ENCODE measurements around the gene INTS15.
"Not testable (repeated sequence)": the region's sequence is repeated elsewhere in the genome, so short reads cannot be mapped to it uniquely, and the experiment has no call there.

Gene INTS15

GRCh38 chr7:6624246-6624611 is 34.4 kb downstream of the INTS15 start:
- H3K9me3 ChIP-seq (ENCODE audit: control insufficient read depth, low read depth, low read length), result no peaks in the 10 kb centered on the region
- peaks cover 13% of the 10 kb centered on the region for H3K36me3 ChIP-seq (ENCODE audit: control insufficient read depth, low read depth, low read length)
- H3K9ac ChIP-seq (ENCODE audit: low read length), result no peak overlapping the region
- H3K27ac ChIP-seq (ENCODE audit: low read length), result no peak overlapping the region
- no peaks in the 10 kb centered on the region for H3K27me3 ChIP-seq (ENCODE audit: control insufficient read depth, insufficient read depth, low read length)
- H3K4me3 ChIP-seq (ENCODE audit: low read length), result no peak overlapping the region
- no peaks in the 10 kb centered on the region for H3K4me1 ChIP-seq (ENCODE audit: control insufficient read depth, low read depth, low read length)

DNA sequence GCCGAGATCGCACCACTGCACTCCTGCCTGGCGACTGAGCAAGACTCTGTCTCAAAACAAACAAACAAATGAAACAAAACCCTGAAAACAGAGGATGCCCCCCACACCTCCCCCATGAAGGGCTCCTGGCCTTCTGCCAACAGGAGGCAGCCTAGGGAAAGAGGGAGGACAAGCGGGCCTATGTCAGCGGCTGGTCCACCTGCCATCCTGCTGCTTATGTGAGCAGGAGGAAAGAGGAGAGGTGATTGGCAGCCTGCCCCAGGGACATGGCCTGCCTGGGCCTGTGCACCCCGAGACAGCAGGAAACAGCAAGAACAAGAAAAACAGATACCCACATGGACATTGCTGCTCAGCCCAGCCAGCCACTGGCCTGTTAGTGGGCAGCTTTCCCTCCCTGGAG is 38.2 kb downstream of the INTS15 start:
- no peaks in the 10 kb centered on the region for H3K4me1 ChIP-seq (ENCODE audit: control insufficient read depth, low read depth, low read length)

DNA sequence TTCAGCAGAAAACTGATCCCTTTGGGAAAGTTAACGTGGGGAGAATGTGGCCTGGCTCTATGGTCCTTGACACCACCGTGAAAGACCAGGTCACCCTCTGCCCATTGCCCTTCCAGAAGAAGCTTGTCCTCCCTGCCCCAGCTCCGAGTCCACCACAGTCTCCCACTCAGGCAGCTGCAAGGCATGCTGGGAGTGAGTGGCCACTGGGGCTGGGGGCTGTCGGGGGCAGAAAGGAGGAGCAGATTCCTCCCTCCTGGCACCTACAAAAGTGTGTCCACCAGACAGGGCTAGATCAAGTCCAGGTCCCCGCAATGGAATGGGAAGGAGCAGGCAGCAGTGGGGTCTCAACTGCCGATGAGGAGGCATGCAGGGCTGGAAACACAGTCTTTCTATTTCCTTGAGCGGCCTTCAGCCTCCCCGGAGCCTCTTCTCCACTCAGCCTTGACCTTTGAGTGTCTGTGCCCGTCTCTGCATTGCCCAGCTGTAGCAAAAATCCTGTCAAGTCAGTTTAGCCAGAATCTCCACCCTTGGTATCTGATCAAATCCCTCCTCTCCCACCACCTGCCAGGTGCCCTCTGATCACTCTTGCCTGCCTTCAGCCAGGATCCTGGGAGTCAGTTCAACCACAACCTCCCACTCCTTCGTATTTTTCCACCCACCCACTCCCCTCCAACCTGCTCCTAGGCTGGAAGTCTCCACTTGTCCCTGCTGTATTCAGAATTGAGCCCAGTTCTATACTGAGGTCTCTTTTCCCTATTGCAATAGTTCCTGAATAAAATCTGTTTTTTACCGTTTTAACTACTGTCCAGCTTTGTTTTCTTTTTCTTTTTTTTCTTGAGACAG is 40.4 kb downstream of the INTS15 start:
- no peaks in the 10 kb centered on the region for H3K27me3 ChIP-seq (ENCODE audit: control insufficient read depth, insufficient read depth, low read length)
- H3K4me1 ChIP-seq (ENCODE audit: control insufficient read depth, low read depth, low read length), result no peaks in the 10 kb centered on the region
- H3K36me3 ChIP-seq (ENCODE audit: control insufficient read depth, low read depth, low read length), result no peaks in the 10 kb centered on the region
- H3K27ac ChIP-seq (ENCODE audit: low read length), result no peak overlapping the region
- no peak overlapping the region for H3K4me3 ChIP-seq (ENCODE audit: low read length)
- no peaks in the 10 kb centered on the region for H3K9me3 ChIP-seq (ENCODE audit: control insufficient read depth, low read depth, low read length)
- no peak overlapping the region for H3K9ac ChIP-seq (ENCODE audit: low read length)

More for the DNA sequence above, 38.2 kb downstream of the INTS15 start:
- Histone ChIP-seq H3K27me3 (ENCODE audit: control insufficient read depth, insufficient read depth, low read length) (no peaks in the 10 kb centered on the region), H3K36me3 (ENCODE audit: control insufficient read depth, low read depth, low read length) (peaks cover 4% of the 10 kb centered on the region), H3K9ac (ENCODE audit: low read length) (no peak overlapping the region), H3K9me3 (ENCODE audit: control insufficient read depth, low read depth, low read length) (no peaks in the 10 kb centered on the region), H3K27ac (ENCODE audit: low read length) (no peak overlapping the region), H3K4me3 (ENCODE audit: low read length) (no peak overlapping the region)

DNA sequence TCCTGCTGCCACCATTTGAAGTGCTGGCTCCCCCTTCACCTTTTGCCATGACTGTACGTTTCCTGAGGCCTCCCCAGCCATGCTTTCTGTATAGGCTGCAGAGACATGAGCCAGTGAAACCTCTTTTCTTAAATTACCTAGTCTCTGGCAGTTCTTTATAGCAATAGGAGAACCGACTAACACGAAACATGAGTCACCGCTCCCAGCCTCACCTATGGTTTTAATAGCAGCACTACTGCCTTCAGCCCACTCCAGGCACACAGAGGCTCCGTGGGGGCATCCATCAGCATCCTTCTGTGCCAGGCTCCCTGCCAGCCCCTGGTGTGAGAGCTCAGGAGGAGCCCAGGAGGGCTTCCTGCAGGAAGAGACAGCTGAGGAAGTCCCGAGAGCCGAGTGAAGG is 41.8 kb downstream of the INTS15 start:
- no peak overlapping the region for H3K4me3 ChIP-seq (ENCODE audit: low read length)
- H3K9me3 ChIP-seq (ENCODE audit: control insufficient read depth, low read depth, low read length), result no peaks in the 10 kb centered on the region
- no peaks in the 10 kb centered on the region for H3K4me1 ChIP-seq (ENCODE audit: control insufficient read depth, low read depth, low read length)
- H3K9ac ChIP-seq (ENCODE audit: low read length), result no peak overlapping the region
- H3K27ac ChIP-seq (ENCODE audit: low read length), result no peak overlapping the region
- H3K36me3 ChIP-seq (ENCODE audit: control insufficient read depth, low read depth, low read length), result no peaks in the 10 kb centered on the region
- no peaks in the 10 kb centered on the region for H3K27me3 ChIP-seq (ENCODE audit: control insufficient read depth, insufficient read depth, low read length)

DNA sequence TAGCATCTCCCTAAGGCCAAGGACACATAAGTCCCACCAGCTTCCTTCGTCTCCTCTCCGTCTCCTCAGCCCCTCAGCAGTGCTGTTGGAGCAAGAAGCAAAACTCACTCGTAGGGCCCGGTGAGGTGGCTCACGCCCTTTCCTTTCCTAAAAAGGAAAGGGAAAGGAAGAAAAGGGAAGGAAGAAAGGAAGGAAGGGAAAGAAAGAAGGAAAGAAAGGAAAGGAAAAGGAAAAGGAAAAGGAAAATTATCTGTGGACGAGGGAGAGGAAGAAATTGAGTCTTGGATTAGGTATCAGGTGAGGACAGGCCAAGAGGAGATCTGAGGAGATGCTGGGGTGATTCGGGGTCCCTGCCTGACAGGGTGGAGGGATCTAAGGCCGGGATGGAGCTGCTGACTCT is 44.2 kb downstream of the INTS15 start:
- Histone ChIP-seq H3K9me3 (ENCODE audit: control insufficient read depth, low read depth, low read length) (no peaks in the 10 kb centered on the region), H3K36me3 (ENCODE audit: control insufficient read depth, low read depth, low read length) (no peaks in the 10 kb centered on the region), H3K4me3 (ENCODE audit: low read length) (no peak overlapping the region), H3K9ac (ENCODE audit: low read length) (no peak overlapping the region), H3K27me3 (ENCODE audit: control insufficient read depth, insufficient read depth, low read length) (no peaks in the 10 kb centered on the region), H3K4me1 (ENCODE audit: control insufficient read depth, low read depth, low read length) (no peaks in the 10 kb centered on the region), H3K27ac (ENCODE audit: low read length) (no peak overlapping the region)

GRCh38 chr7:6634971-6635370 is 45.1 kb downstream of the INTS15 start:
- not testable (repeated sequence) for H3K9ac ChIP-seq (ENCODE audit: low read length); H3K9me3 ChIP-seq (ENCODE audit: control insufficient read depth, low read depth, low read length); H3K27ac ChIP-seq (ENCODE audit: low read length); H3K4me1 ChIP-seq (ENCODE audit: control insufficient read depth, low read depth, low read length); H3K27me3 ChIP-seq (ENCODE audit: control insufficient read depth, insufficient read depth, low read length); H3K36me3 ChIP-seq (ENCODE audit: control insufficient read depth, low read depth, low read length); H3K4me3 ChIP-seq (ENCODE audit: low read length)

- Histone ChIP-seq H3K27ac (ENCODE audit: low read length) (no peak within 1 kb of the TSS), H3K9me3 (ENCODE audit: control insufficient read depth, low read depth, low read length) (no peaks in the 10 kb centered on the region), H3K9ac (ENCODE audit: low read length) (no peak within 1 kb of the TSS), H3K36me3 (ENCODE audit: control insufficient read depth, low read depth, low read length) (no peaks in the 10 kb centered on the region), H3K4me3 (ENCODE audit: low read length) (peak within 1 kb of the TSS; percentile 52), H3K4me1 (ENCODE audit: control insufficient read depth, low read depth, low read length) (peaks cover 5% of the 10 kb centered on the region), H3K27me3 (ENCODE audit: control insufficient read depth, insufficient read depth, low read length) (no peaks in the 10 kb centered on the region)
Measured at GRCh38 chr7:6636741-6637543, 47.1 kb downstream of the INTS15 start, which contains the start of gene ZNF316. TSS of gene ZNF316 (plus strand) at chr7:6637318. CDS start at chr7:6642410, 5,092 bp downstream.

GRCh38 chr7:6637544-6638229 is 47.9 kb downstream of the INTS15 start:
- Histone ChIP-seq H3K9me3 (ENCODE audit: control insufficient read depth, low read depth, low read length) (no peaks in the 10 kb centered on the region), H3K9ac (ENCODE audit: low read length) (no peak overlapping the region), H3K27ac (ENCODE audit: low read length) (no peak overlapping the region), H3K4me1 (ENCODE audit: control insufficient read depth, low read depth, low read length) (peaks cover 5% of the 10 kb centered on the region), H3K36me3 (ENCODE audit: control insufficient read depth, low read depth, low read length) (no peaks in the 10 kb centered on the region), H3K27me3 (ENCODE audit: control insufficient read depth, insufficient read depth, low read length) (no peaks in the 10 kb centered on the region), H3K4me3 (ENCODE audit: low read length) (peak overlapping the region; percentile 52)

GRCh38 chr7:6639032-6639431 is 49.2 kb downstream of the INTS15 start:
- Histone ChIP-seq H3K4me1 (ENCODE audit: control insufficient read depth, low read depth, low read length) (peaks cover 5% of the 10 kb centered on the region), H3K9me3 (ENCODE audit: control insufficient read depth, low read depth, low read length) (no peaks in the 10 kb centered on the region), H3K27ac (ENCODE audit: low read length) (no peak overlapping the region), H3K36me3 (ENCODE audit: control insufficient read depth, low read depth, low read length) (peaks cover 3% of the 10 kb centered on the region), H3K4me3 (ENCODE audit: low read length) (no peak overlapping the region), H3K9ac (ENCODE audit: low read length) (no peak overlapping the region), H3K27me3 (ENCODE audit: control insufficient read depth, insufficient read depth, low read length) (no peaks in the 10 kb centered on the region)

DNA sequence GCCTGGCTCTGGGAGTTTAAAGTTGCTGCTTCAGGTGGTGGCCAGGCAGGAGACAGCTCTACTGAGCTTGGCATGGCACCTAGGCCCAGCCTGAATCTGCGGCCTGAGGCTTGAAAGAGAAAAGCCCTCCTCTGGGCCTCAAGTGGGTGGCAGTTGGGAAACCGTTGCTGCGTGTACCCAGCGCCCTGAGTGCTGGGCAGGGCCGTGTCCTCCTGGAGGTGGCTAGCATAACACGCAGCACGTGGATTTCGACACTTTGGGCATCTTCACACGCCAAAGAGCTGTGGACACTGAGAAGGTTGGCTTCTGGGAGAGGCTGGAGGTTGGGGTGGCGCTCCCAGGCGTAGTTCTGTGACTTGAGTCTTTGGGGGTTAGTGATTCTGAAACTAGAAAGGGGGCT is 49.8 kb downstream of the INTS15 start:
- peaks cover 3% of the 10 kb centered on the region for H3K36me3 ChIP-seq (ENCODE audit: control insufficient read depth, low read depth, low read length)
- no peak overlapping the region for H3K9ac ChIP-seq (ENCODE audit: low read length)
- no peaks in the 10 kb centered on the region for H3K9me3 ChIP-seq (ENCODE audit: control insufficient read depth, low read depth, low read length)
- H3K27ac ChIP-seq (ENCODE audit: low read length), result no peak overlapping the region
- H3K4me3 ChIP-seq (ENCODE audit: low read length), result no peak overlapping the region
- peaks cover 5% of the 10 kb centered on the region for H3K4me1 ChIP-seq (ENCODE audit: control insufficient read depth, low read depth, low read length)
- H3K27me3 ChIP-seq (ENCODE audit: control insufficient read depth, insufficient read depth, low read length), result no peaks in the 10 kb centered on the region

DNA sequence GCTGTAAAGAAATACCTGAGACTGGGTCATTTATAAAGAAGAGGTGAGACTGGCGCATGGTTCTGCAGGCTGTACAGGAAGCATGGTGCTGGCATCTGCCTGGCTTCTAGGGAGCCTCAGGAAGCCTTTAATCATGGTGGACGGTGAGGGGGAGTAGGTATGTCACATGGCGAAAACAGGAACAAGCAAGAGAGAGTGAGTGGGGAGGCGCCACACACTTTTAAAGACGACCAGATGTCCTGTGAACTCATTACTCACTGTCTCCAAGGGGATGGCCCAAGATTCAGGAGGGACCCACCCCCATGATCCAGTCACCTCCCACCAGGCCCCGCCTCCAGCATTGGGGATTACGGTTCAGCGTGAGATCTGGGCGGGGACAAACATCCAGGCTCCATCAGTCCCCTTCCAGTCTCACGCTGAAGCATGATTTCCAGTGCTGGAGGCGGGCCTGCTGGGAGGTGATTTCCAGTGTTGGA is 50.5 kb downstream of the INTS15 start:
- no peaks in the 10 kb centered on the region for H3K27me3 ChIP-seq (ENCODE audit: control insufficient read depth, insufficient read depth, low read length)
- peaks cover 3% of the 10 kb centered on the region for H3K36me3 ChIP-seq (ENCODE audit: control insufficient read depth, low read depth, low read length)
- no peaks in the 10 kb centered on the region for H3K9me3 ChIP-seq (ENCODE audit: control insufficient read depth, low read depth, low read length)
- H3K4me1 ChIP-seq (ENCODE audit: control insufficient read depth, low read depth, low read length), result peaks cover 5% of the 10 kb centered on the region
- no peak overlapping the region for H3K4me3 ChIP-seq (ENCODE audit: low read length)
- no peak overlapping the region for H3K27ac ChIP-seq (ENCODE audit: low read length)
- H3K9ac ChIP-seq (ENCODE audit: low read length), result no peak overlapping the region

Measured in iPS-18a (cell line).